ENCODE measurements around the gene ELMO1. TPM values are rescaled to one million over a fixed set of nuclear protein-coding genes. Genes with fewer than 3 reads are reported as not detected.

ELMO1 gene
- total RNA-seq, 1 donor from 2014 or later: 151 TPM

DNA sequence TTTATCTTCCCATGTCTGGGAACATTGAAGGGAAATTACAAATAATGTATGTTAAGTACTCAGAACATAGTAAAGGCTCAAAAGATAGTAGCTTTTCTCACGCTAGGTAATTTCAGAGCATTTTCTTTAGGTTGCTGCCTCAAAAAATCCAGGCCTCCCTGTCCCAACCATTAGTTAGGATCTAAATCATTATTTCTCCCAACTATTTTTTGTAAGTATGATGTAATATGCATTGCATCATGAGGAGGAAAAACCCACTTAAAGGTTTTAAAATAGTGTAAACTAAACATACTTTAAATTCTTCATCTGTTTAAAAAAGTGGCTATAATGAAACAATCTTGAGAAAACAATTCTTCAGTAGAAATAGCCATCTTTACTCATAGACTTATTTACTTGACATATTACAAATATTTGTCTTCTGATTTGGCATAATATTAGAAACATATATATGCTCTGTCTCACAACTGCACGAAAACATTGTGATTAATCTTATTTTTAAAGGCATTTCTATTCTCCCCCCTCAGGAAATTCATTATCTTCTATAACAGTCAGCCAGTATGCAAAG is 329.3 kb downstream of the ELMO1 start:
- DNase-seq (ENCODE audit: low spot score): no peak
- TF ChIP-seq, protein P1, sequence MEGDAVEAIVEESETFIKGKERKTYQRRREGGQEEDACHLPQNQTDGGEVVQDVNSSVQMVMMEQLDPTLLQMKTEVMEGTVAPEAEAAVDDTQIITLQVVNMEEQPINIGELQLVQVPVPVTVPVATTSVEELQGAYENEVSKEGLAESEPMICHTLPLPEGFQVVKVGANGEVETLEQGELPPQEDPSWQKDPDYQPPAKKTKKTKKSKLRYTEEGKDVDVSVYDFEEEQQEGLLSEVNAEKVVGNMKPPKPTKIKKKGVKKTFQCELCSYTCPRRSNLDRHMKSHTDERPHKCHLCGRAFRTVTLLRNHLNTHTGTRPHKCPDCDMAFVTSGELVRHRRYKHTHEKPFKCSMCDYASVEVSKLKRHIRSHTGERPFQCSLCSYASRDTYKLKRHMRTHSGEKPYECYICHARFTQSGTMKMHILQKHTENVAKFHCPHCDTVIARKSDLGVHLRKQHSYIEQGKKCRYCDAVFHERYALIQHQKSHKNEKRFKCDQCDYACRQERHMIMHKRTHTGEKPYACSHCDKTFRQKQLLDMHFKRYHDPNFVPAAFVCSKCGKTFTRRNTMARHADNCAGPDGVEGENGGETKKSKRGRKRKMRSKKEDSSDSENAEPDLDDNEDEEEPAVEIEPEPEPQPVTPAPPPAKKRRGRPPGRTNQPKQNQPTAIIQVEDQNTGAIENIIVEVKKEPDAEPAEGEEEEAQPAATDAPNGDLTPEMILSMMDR (IDR thresholded peaks at IDR 0.05; ENCODE audit: unreplicated experiment): no peak
- H3K4me1 Mint-ChIP-seq (ENCODE audit: unreplicated experiment): no peaks in the 10 kb centered on the region
- no peak overlapping the region for H3K4me3 Mint-ChIP-seq (ENCODE audit: unreplicated experiment)
- H3K36me3 Mint-ChIP-seq (ENCODE audit: low read depth, unreplicated experiment): peaks cover 21% of the 10 kb centered on the region
- no peak overlapping the region for H3K27ac Mint-ChIP-seq (ENCODE audit: unreplicated experiment)
- H3K9me3 Mint-ChIP-seq (ENCODE audit: unreplicated experiment): no peaks in the 10 kb centered on the region
- H3K27me3 Mint-ChIP-seq (ENCODE audit: unreplicated experiment): peaks cover 3% of the 10 kb centered on the region

GRCh38 chr7:37118004-37118403 is 330.7 kb downstream of the ELMO1 start:
- Mint-ChIP-seq H3K4me1 (ENCODE audit: unreplicated experiment) (no peaks in the 10 kb centered on the region), H3K9me3 (ENCODE audit: unreplicated experiment) (no peaks in the 10 kb centered on the region), H3K36me3 (ENCODE audit: low read depth, unreplicated experiment) (peaks cover 22% of the 10 kb centered on the region), H3K4me3 (ENCODE audit: unreplicated experiment) (no peak overlapping the region), H3K27me3 (ENCODE audit: unreplicated experiment) (peaks cover 3% of the 10 kb centered on the region), H3K27ac (ENCODE audit: unreplicated experiment) (no peak overlapping the region)
- no peak for DNase-seq (ENCODE audit: low spot score)
- TF ChIP-seq, protein P1 (IDR thresholded peaks at IDR 0.05; ENCODE audit: unreplicated experiment): no peak

- H3K36me3 Mint-ChIP-seq (ENCODE audit: low read depth, unreplicated experiment): peaks cover 16% of the 10 kb centered on the region
- H3K9me3 Mint-ChIP-seq (ENCODE audit: unreplicated experiment): no peaks in the 10 kb centered on the region
- no peaks in the 10 kb centered on the region for H3K27me3 Mint-ChIP-seq (ENCODE audit: unreplicated experiment)
- TF ChIP-seq, protein P1 (IDR thresholded peaks at IDR 0.05; ENCODE audit: unreplicated experiment): no peak
- no peak for DNase-seq (ENCODE audit: low spot score)
- no peak overlapping the region for H3K27ac Mint-ChIP-seq (ENCODE audit: unreplicated experiment)
- no peaks in the 10 kb centered on the region for H3K4me1 Mint-ChIP-seq (ENCODE audit: unreplicated experiment)
- H3K4me3 Mint-ChIP-seq (ENCODE audit: unreplicated experiment): no peak overlapping the region
Measured at GRCh38 chr7:37117292-37117691, 331.4 kb downstream of the ELMO1 start.

- H3K27me3 Mint-ChIP-seq (ENCODE audit: unreplicated experiment): no peaks in the 10 kb centered on the region
- no peaks in the 10 kb centered on the region for H3K9me3 Mint-ChIP-seq (ENCODE audit: unreplicated experiment)
- no peak overlapping the region for H3K27ac Mint-ChIP-seq (ENCODE audit: unreplicated experiment)
- H3K4me3 Mint-ChIP-seq (ENCODE audit: unreplicated experiment): no peak overlapping the region
- H3K36me3 Mint-ChIP-seq (ENCODE audit: low read depth, unreplicated experiment): peaks cover 18% of the 10 kb centered on the region
- TF ChIP-seq, protein P1 (IDR thresholded peaks at IDR 0.05; ENCODE audit: unreplicated experiment): no peak
- peaks cover 4% of the 10 kb centered on the region for H3K4me1 Mint-ChIP-seq (ENCODE audit: unreplicated experiment)
- no peak for DNase-seq (ENCODE audit: low spot score)
Measured at GRCh38 chr7:37116093-37116701, 332.5 kb downstream of the ELMO1 start.

DNA sequence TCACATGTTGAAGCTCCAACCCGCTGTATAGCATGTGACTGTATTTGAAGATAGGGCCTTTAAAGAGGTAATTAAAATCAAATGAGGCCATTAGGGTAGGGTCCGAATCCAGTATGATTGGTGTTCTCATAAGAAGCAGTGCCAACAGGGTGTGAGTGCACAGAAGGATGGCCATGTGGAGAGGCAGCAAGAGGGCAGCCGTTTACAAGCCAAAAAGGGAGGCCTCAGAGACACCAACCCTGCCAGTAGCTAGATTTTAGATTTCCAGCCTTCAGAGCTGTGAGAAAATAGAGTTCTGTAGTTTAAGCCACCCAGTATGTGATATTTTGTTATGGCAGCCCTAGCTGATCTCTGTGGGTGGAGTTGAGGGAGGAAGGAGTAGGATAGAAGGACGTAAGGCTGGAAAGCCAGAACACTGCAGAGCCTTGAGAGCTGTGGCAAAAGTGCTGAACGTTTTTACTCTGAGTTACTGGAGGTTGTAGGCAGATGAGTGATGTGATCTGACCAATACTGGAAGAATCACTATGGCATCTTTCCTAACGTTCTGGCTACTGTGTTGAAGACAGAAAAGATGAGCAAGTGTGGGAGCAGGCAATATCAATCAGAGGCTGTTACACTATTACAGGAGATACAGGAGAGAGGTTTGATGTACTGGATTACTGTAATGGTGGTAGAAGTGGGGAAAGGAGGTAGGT is 334.9 kb downstream of the ELMO1 start:
- DNase-seq (ENCODE audit: low spot score): no peak
- peaks cover 8% of the 10 kb centered on the region for H3K27me3 Mint-ChIP-seq (ENCODE audit: unreplicated experiment)
- H3K27ac Mint-ChIP-seq (ENCODE audit: unreplicated experiment): no peak overlapping the region
- H3K36me3 Mint-ChIP-seq (ENCODE audit: low read depth, unreplicated experiment): peaks cover 24% of the 10 kb centered on the region
- TF ChIP-seq, protein P1 (IDR thresholded peaks at IDR 0.05; ENCODE audit: unreplicated experiment): no peak
- no peak overlapping the region for H3K4me3 Mint-ChIP-seq (ENCODE audit: unreplicated experiment)
- H3K9me3 Mint-ChIP-seq (ENCODE audit: unreplicated experiment): no peaks in the 10 kb centered on the region
- H3K4me1 Mint-ChIP-seq (ENCODE audit: unreplicated experiment): peaks cover 17% of the 10 kb centered on the region

Measured in endothelial cell (in vitro differentiated cells).